Measurements from ENCODE around the gene BTN1A1. TPM values are rescaled to one million over a fixed set of nuclear protein-coding genes. Genes with fewer than 3 reads are reported as not detected.

The BTN1A1 gene
- total RNA-seq, 1 donor from 2014 or later, result not detected

DNA sequence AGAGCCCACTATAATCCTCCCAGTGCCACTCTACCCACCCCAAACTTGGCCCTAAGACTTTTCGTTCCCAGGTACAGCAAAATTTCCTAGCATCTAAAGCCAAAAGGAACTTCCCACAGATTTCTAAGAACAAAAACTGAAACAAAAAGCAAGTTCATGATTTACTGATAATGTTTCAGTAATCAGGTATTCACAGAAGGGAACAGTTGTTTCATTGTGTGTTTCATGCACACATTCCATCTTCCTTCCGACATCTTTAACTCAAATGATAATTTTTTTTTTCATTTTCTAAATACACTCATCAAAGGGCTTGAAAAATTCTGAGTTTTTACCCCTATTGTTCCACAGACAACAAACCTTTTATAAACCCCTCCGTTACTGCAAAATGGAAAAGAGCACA is 6.0 kb upstream of the BTN1A1 start:
- Histone ChIP-seq H3K36me3 (ENCODE audit: insufficient read depth, low read length) (no peaks in the 10 kb centered on the region), H3K9me3 (ENCODE audit: insufficient read depth, low read depth, low read length) (no peaks in the 10 kb centered on the region), H3K4me1 (ENCODE audit: insufficient read depth, low read length) (no peaks in the 10 kb centered on the region), H3K27me3 (ENCODE audit: insufficient read depth, low read length) (peaks cover 6% of the 10 kb centered on the region), H3K4me2 (ENCODE audit: low read length) (no peak overlapping the region), H3K79me2 (ENCODE audit: insufficient read depth, low read length) (no peaks in the 10 kb centered on the region), H2AFZ (ENCODE audit: low read depth, low read length) (no peak overlapping the region), H3K4me3 (ENCODE audit: insufficient read depth, low read depth, low read length) (no peak overlapping the region), H4K20me1 (ENCODE audit: insufficient read depth, low read length) (no peaks in the 10 kb centered on the region), H3K9ac (ENCODE audit: low read length) (no peak overlapping the region), H3K27ac (ENCODE audit: low read depth, low read length) (no peak overlapping the region)
- FAIRE-seq (no peak), DNase-seq (ENCODE audit: low read depth) (no peak)
- Mint-ChIP-seq H3K36me3 (ENCODE audit: low read depth, unreplicated experiment) (no peaks in the 10 kb centered on the region), H3K27ac (ENCODE audit: unreplicated experiment) (no peak overlapping the region), H3K4me3 (ENCODE audit: unreplicated experiment) (no peak overlapping the region), H3K4me1 (ENCODE audit: low read depth, unreplicated experiment) (peaks cover 3% of the 10 kb centered on the region), H3K27me3 (ENCODE audit: low read depth, unreplicated experiment) (peaks cover 9% of the 10 kb centered on the region), H3K9me3 (ENCODE audit: unreplicated experiment) (peaks cover 1% of the 10 kb centered on the region)
- TF ChIP-seq, protein P1, sequence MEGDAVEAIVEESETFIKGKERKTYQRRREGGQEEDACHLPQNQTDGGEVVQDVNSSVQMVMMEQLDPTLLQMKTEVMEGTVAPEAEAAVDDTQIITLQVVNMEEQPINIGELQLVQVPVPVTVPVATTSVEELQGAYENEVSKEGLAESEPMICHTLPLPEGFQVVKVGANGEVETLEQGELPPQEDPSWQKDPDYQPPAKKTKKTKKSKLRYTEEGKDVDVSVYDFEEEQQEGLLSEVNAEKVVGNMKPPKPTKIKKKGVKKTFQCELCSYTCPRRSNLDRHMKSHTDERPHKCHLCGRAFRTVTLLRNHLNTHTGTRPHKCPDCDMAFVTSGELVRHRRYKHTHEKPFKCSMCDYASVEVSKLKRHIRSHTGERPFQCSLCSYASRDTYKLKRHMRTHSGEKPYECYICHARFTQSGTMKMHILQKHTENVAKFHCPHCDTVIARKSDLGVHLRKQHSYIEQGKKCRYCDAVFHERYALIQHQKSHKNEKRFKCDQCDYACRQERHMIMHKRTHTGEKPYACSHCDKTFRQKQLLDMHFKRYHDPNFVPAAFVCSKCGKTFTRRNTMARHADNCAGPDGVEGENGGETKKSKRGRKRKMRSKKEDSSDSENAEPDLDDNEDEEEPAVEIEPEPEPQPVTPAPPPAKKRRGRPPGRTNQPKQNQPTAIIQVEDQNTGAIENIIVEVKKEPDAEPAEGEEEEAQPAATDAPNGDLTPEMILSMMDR (IDR thresholded peaks at IDR 0.05; ENCODE audit: insufficient read depth, low read depth, low read length), result no peak
- no peak for TF ChIP-seq EZH2 (IDR thresholded peaks at IDR 0.05; ENCODE audit: insufficient read depth, low read length)

DNA sequence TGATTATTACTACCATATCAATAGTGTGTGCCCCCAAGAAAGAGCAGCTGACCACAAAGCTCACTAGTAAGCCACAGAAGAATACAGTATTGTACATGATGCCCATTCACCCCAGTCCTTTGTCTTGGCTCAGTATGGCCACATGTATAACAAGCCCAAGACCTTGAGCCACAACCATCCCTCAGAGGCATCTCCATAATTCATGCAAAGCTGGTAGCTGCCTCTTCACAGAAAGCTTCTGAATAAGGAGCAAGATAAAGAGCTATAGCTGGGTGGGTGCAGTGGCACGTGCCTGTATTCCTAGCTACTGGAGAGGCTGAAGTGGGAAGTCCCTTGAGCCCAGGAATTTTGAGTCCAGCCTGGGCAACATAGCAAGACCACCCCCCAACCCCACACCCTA is 4.8 kb upstream of the BTN1A1 start:
- Histone ChIP-seq H3K4me3 (ENCODE audit: insufficient read depth, low read depth, low read length) (no peak overlapping the region), H3K79me2 (ENCODE audit: insufficient read depth, low read length) (no peaks in the 10 kb centered on the region), H3K9ac (ENCODE audit: low read length) (no peak overlapping the region), H3K27ac (ENCODE audit: low read depth, low read length) (no peak overlapping the region), H3K27me3 (ENCODE audit: insufficient read depth, low read length) (peaks cover 6% of the 10 kb centered on the region), H3K4me1 (ENCODE audit: insufficient read depth, low read length) (no peaks in the 10 kb centered on the region), H2AFZ (ENCODE audit: low read depth, low read length) (no peak overlapping the region), H3K36me3 (ENCODE audit: insufficient read depth, low read length) (no peaks in the 10 kb centered on the region), H3K9me3 (ENCODE audit: insufficient read depth, low read depth, low read length) (no peaks in the 10 kb centered on the region), H3K4me2 (ENCODE audit: low read length) (no peak overlapping the region), H4K20me1 (ENCODE audit: insufficient read depth, low read length) (no peaks in the 10 kb centered on the region)
- Mint-ChIP-seq H3K27me3 (ENCODE audit: low read depth, unreplicated experiment) (peaks cover 13% of the 10 kb centered on the region), H3K36me3 (ENCODE audit: low read depth, unreplicated experiment) (no peaks in the 10 kb centered on the region), H3K9me3 (ENCODE audit: unreplicated experiment) (peaks cover 1% of the 10 kb centered on the region), H3K4me1 (ENCODE audit: low read depth, unreplicated experiment) (peaks cover 3% of the 10 kb centered on the region), H3K4me3 (ENCODE audit: unreplicated experiment) (no peak overlapping the region), H3K27ac (ENCODE audit: unreplicated experiment) (no peak overlapping the region)
- TF ChIP-seq, protein P1 (IDR thresholded peaks at IDR 0.05; ENCODE audit: insufficient read depth, low read depth, low read length), result no peak
- no peak for TF ChIP-seq EZH2 (IDR thresholded peaks at IDR 0.05; ENCODE audit: insufficient read depth, low read length)
- DNase-seq (ENCODE audit: low read depth), result no peak
- FAIRE-seq, result no peak

DNA sequence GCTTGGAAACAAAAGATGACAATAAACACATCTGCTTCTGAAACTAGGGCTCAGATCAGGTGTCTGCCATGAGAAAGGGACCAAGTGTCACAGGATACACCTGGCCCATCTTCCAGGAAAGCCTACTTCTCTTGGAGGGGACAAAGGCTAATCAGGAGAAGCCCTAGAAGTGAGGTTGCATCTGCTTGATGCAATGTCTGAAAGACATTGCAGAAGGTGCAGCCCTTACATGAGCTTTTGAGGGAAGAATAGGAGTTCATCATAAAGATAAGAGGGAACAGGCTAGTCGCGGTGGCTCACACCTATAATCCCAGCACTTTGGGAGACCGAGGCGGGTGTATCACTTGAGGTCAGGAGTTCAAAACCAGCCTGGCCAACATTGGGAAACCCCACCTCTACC is 2.5 kb upstream of the BTN1A1 start:
- Histone ChIP-seq H3K79me2 (ENCODE audit: insufficient read depth, low read length) (no peaks in the 10 kb centered on the region), H3K4me3 (ENCODE audit: insufficient read depth, low read depth, low read length) (no peak overlapping the region), H3K9ac (ENCODE audit: low read length) (no peak overlapping the region), H2AFZ (ENCODE audit: low read depth, low read length) (no peak overlapping the region), H3K27me3 (ENCODE audit: insufficient read depth, low read length) (peaks cover 25% of the 10 kb centered on the region), H3K27ac (ENCODE audit: low read depth, low read length) (no peak overlapping the region), H3K4me1 (ENCODE audit: insufficient read depth, low read length) (no peaks in the 10 kb centered on the region), H4K20me1 (ENCODE audit: insufficient read depth, low read length) (no peaks in the 10 kb centered on the region), H3K36me3 (ENCODE audit: insufficient read depth, low read length) (no peaks in the 10 kb centered on the region), H3K9me3 (ENCODE audit: insufficient read depth, low read depth, low read length) (no peaks in the 10 kb centered on the region), H3K4me2 (ENCODE audit: low read length) (no peak overlapping the region)
- FAIRE-seq (no peak), DNase-seq (ENCODE audit: low read depth) (no peak)
- H3K9me3 Mint-ChIP-seq (ENCODE audit: unreplicated experiment), result peaks cover 1% of the 10 kb centered on the region
- H3K27ac Mint-ChIP-seq (ENCODE audit: unreplicated experiment), result no peak overlapping the region
- peaks cover 3% of the 10 kb centered on the region for H3K4me1 Mint-ChIP-seq (ENCODE audit: low read depth, unreplicated experiment)
- no peaks in the 10 kb centered on the region for H3K36me3 Mint-ChIP-seq (ENCODE audit: low read depth, unreplicated experiment)
- H3K4me3 Mint-ChIP-seq (ENCODE audit: unreplicated experiment), result no peak overlapping the region
- no peak for TF ChIP-seq EZH2 (IDR thresholded peaks at IDR 0.05; ENCODE audit: insufficient read depth, low read length)
- TF ChIP-seq, protein P1 (IDR thresholded peaks at IDR 0.05; ENCODE audit: insufficient read depth, low read depth, low read length), result no peak
- H3K27me3 Mint-ChIP-seq (ENCODE audit: low read depth, unreplicated experiment), result peaks cover 30% of the 10 kb centered on the region

All from astrocyte (in vitro differentiated cells and primary cell).